ENCODE data around the gene ACAP1. TPM values are rescaled to one million over a fixed set of nuclear protein-coding genes. Genes with fewer than 3 reads are reported as not detected.
"Not testable (repeated sequence)": the region's sequence is repeated elsewhere in the genome, so short reads cannot be mapped to it uniquely, and the experiment has no call there.

ACAP1 gene
- total RNA-seq, 1 donor from 2014 or later: 0.53 TPM

DNA sequence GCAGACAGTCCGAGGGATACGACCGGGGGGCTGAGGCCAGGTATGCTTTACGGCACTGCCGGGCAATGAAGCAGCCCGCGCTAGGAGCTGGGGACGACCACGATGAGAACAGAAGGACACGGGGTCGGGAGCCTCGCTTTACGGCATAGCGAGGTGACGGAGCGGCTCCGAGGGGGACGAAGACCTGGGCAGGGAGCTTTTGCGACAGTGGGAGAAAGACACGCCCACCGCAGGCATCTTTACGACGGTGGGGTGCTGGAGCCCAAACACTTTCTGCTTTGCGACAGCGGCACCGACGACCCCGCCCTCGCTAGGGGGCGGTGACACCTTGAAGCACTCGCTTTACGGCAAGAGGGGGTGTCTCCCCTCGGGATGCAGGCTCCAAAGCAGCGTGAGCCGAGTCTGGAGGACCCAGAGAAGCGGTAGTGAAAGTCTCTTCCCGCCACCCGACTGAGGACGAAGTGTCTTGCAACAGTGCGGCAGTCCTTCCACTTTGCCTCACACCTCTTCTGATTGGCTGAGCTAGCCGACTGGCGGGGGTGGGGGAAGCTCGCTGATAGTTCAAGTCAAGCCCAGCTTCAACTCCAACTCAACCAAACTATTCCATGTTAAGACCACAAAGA lies 6.8 kb upstream of the ACAP1 start:
- peak; percentile 96 for DNase-seq (ENCODE audit: low read depth, low spot score)

DNA sequence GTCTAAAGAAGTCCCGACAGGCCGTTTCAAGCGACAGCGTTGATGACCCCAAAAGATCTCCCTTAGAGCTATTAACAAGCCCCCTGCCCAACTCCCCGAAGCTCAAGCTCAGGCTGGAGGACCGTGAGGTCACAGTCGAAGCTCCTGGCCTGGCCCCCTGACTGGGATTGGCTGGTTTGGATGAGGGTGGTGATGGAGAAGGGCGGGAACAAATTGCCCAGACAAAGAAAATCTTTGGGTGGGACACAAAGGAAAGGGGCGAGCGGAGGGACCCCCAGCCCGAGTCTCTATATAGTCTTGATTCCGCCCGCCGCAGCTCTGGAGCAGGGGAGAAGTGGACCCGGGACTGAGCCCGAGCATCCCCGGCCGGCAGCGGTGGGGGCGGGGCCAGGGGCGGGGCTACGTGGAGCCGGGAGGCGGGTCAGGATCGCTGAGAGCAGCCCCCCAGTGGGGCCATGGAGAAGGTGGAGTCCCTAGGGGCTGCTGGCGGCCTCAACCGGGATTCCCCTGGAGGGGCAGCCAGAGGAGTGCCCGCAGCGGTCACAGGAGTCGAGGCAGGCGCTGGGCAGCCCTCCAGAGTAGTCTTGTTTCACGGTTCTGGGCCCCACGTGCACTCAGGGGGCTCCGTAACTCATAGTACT lies 6.2 kb upstream of the ACAP1 start:
- peak; percentile 40 for DNase-seq (ENCODE audit: low read depth, low spot score)

DNA sequence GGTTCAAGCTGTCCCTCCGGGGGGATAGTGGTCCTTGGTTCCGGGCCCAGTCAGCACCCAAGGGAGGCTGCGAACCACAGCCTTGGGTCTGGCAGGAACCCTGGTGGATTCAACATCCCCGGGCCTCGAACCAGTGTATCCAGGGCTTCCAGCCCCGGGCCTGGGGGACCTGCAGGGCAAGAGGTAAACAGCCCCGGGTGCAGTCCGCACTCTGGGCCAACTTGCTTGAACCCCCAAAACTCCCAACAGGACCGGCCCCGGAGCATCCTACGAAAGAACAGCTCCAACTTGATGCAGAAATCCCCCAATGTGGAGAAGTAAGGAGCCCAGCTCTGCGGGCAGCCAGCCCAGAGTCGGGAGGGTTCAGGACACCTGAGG lies 5.7 kb upstream of the ACAP1 start:
- DNase-seq (ENCODE audit: low read depth, low spot score): no peak

DNA sequence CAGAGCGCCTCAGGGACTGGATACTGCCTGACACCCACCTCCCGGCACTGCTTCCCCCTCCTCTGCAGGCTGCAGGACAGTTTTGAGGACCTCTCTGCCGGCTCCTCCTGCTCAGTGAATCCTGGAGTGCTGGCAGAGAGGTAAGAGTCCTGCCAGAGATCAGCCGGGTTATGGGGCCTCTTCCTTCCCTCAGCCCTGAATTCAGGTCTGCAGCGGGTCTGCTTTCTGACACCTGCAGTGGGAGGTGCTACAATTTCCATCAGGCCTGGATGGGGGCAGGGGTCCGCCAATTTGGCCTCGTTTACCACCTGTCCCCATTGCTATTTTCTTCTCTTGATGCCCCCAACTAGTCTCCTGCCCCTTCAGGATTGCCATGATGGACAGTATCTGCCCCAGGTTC lies 4.2 kb upstream of the ACAP1 start:
- DNase-seq (ENCODE audit: low read depth, low spot score): no peak

DNA sequence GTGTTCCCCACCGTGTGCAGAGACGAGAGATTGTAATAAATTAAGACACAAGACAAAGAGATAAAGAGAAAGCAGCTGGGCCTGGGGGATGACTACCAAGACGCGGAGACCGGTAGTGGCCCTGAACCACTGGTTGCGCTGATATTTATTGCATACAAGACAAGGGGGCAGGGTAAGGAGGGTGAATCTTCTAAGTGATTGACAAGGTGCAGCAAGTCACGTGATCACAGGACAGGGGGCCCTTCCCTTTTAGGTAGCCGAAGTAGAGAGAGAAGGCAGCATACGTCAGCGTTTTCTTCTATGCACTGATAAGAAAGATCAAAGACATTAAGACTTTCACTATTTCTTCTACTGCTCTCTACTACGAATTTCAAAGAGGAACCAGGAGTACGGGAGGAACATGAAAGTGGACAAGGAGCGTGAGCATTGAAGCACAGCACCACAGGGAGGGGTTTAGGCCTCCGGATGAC lies 3.7 kb upstream of the ACAP1 start:
- DNase-seq (ENCODE audit: low read depth, low spot score): not testable (repeated sequence)

DNA sequence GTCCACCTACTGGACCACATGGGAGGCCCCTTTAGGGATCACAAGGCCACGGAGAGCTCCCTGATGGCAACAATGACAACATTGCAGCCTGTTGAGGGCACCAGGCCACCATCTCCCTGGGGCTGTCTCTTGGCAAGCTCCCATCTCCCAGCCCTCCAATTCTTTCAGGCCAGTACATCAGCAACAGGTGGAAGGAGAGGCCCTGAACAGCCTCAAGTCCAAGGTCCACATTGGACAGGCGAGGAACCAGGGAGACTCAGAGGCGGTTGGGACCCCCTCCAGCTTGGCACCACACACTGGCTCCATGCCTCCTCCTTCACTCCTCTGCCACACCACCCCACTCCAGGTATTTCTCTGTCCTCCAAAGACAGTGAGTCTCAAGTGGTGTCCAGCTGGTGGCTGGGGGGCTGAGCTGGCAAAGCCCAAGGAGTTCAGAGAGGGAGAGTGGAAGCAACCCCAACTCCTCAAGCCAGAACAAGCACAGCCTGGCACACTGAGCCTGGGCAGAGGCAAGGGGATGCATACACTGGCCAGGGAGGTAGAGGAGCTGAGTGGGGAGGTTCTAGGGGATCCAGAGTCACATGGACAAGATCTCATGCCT lies 1.3 kb upstream of the ACAP1 start:
- DNase-seq (ENCODE audit: low read depth, low spot score): no peak

DNA sequence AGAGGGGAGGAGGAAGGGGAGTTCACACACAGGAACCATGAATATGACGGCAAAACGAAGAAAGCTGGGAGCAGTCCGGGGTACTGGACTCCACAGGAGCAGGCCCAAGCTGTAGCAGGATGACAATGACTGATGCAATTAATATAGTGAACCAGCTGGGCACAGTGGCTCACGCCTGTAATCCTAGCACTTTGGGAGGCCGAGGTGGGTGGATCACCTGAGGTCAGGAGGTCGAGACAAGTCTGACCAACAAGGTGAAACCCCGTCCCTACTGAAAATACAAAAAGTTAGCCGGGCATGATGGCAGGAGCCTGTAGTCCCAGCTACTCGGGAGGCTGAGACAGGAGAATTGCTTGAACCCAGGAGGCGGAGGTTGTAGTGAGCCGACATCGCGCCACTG lies 564 bp upstream of the ACAP1 start:
- not testable (repeated sequence) for DNase-seq (ENCODE audit: low read depth, low spot score)

DNA sequence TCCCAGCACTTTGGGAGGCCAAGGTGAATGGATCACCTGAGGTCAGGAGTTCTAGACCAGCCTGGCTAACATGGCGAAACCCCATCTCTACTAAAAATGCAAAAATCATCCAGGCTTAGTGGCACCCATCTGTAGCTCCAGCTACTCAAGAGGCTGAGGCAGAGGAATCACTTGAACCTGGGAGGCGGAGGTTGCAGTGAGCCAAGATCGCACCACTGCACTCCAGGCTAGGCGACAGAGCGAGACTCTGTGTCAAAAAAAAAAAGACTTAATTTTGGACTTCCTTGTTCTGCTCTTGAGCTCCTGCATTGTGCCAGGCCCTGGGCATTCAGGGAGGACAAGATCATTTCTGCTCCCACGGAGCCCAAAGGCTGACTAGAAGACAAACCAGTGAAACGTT lies 1.3 kb downstream of the ACAP1 start:
- not testable (repeated sequence) for DNase-seq (ENCODE audit: low read depth, low spot score)

DNA sequence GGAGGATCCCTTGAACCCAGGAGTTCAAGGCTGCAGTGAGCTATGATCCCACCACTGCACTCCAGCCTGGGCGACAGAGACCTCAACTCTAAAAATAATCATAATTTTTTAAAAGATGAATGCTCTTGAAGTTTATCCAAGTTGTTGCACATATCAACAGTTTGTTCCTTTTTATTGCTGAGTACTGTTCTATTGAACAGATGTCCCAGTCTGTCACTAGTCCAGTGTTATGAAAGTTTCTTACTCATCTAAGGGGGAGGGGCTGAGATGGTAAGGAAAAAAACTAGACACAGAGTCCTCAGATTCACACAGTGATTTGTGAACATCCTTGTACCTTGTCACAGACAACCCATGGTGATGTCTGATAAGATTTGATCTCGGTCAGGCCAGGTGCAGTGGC lies 3.9 kb downstream of the ACAP1 start:
- DNase-seq (ENCODE audit: low read depth, low spot score): no peak

DNA sequence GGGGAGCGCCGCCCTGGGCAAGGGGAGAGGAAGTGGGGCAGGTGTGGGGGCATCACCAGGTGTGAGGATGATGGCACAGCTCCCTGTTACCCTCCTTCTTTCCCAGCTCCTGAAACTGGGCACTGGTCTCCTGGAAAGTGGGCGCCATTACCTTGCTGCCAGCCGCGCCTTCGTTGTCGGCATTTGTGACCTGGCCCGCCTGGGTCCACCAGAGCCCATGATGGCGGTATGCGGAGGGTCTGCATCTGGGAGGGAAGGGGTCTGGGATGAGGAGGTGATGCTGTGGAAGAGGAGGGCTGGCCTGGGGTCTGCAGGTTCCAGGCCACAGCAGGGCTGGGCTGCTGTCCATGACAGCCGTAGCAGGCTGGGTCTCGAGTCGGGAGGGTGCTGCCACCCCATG lies 5.5 kb downstream of the ACAP1 start:
- no peak for DNase-seq (ENCODE audit: low read depth, low spot score)

DNA sequence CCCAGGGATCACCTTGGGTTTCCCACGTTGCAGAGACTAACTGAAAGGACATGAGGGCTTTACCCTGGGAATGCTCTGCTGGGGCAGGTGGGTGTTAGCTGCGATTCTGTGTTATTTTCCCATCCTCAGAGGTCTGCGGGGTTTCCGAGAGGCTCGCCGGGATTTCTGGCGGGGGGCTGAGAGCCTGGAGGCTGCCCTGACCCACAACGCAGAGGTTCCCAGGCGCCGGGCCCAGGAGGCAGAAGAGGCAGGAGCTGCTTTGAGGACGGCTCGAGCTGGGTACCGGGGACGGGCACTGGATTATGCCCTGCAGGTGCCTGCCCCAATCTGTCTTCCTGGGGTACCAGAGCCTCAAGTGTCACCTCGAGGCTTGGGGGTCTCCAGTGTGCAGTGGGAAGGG lies 6.9 kb downstream of the ACAP1 start:
- no peak for DNase-seq (ENCODE audit: low read depth, low spot score)

DNA sequence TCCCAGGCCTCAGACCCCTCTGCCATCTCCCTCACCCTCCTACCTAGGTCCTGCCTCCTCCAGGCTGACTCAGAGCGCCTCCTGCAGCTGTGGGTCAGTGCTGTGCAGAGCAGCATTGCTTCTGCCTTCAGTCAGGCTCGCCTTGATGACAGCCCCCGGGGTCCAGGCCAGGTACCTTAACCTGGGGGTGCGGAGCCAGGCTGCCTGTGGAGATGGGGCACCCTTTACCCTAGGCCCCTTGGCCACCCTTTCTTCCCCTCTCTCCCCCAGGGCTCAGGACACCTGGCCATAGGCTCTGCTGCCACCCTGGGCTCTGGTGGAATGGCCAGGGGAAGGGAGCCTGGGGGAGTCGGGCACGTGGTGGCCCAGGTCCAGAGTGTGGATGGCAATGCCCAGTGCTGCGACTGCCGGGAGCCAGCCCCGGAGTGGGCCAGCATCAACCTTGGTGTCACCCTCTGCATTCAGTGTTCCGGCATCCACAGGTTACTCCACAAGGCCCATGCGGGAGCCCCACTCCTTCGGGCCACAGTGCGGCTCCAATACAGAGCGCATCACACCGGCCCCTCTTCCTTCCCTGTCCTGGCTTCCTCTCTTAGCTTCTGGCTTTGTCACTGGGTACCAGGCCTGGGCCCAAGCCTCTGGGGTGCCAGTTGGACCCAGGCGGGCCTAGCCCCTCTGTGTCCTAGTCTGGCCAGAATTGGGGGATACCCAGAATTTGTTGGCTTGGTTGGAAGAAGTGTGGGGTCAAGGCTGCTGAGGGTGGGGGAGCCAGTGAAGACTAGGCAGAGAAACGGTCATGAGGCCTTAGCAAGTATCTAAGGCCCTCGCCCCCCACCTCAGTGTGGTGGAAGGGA lies 10.7 kb downstream of the ACAP1 start:
- DNase-seq (ENCODE audit: low read depth, low spot score): no peak

DNA sequence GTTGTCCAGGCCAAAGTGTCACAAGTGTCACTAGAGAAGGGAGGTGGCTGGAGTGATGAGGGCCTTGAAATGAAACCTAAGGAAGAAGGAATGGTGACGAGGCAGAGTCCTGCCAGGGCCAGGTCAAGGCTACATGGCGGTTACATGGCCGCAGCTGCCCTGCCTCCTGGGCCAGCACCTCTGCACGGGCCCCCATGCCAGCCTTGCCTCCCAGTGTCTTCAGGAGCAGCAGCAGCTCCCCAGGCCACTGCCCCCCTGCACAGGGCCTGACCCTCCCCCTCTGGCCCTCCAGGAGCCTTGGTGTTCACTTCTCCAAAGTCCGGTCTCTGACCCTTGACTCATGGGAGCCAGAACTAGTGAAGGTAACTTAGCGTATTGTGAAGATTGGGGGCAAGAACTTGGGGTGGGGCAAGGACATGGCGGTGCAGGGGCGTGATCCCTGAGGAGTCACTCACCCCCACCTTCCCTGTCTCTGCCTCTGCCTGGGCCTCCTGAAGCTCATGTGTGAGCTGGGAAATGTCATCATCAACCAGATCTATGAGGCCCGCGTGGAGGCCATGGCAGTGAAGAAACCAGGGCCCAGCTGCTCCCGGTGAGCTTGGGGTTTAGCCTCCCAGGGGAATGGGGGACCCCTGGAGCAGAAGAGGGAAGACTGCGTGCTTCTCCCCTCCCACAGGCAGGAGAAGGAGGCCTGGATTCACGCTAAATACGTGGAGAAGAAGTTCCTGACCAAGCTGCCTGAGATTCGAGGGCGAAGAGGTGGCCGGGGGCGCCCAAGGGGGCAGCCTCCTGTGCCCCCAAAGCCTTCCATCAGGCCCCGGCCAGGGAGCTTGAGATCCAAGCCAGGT lies 11.5 kb downstream of the ACAP1 start:
- DNase-seq (ENCODE audit: low read depth, low spot score): no peak

DNA sequence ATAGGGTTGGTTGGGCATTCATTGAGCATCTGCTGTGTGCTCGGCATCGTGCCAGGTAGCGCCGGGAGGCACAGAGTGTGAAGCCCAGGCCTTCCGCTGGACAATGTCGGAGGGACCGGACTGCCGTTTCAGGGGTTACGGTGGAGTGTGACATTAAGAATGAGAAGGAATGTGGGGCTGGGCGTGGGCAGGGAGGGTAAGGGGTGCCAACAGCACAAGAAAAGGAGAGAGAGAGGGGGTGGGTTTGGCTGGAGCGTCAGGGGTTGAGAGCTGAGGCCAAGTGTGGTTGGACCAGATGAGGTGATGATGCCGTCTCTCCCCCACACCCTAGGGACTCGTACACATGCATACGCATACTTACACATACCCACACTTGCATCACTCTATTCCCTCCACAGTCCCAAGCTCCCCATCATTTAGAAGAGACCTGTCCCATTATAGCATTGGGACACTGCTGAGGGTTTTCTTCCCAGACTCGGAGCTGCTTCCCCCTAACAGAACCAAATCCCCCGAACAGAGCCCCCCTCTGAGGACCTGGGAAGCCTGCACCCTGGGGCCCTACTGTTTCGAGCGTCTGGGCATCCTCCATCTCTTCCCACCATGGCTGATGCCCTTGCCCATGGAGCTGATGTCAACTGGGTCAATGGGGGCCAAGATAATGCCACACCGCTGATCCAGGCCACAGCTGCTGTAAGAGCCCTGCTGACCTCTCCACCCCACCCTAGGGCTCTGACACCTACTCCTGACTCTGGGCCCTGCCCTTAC lies 12.3 kb downstream of the ACAP1 start:
- no peak for DNase-seq (ENCODE audit: low read depth, low spot score)

DNA sequence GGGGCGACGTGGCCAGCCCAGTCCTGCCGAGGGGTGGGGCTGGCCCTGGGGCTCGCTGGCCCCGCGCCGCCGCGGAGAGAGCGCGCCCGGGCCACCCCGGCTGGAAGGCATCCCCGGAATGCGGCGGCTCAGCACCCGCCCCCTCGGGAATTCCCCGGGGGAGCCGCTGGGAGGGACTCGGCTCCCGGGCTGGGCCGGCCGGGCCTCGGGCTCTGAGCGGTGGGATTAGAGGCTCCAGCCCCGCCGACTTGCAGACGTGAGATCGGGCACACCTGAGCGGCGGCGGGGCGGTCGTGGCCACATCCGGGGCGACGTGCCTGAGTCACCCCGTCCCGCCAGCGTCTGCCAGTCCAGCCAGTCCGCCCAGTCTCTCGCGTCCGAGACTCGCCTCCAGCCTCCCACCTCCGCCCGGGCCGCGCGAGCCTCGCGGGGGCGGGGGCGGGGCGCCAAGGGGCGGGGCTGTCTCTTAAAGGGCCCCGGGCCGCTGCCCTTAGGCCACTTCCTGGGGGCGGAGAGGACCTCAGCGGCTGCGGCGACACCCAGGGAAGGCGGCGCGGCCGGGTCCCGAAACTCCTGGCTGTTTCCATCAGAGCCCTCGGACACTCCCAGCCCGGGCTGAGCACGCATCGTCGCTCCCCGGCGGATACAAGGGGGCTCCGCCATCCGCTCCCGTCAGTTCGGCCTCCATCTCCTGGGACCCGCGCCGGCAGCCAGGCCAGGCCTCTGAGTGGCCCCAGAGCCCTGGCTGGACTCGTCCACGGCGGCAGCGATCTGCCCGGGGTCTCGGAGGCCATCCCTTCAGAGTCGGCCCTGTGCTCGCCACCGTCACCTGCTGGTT lies 15.6 kb downstream of the ACAP1 start, which contains the start of gene KCTD11:
Gene KCTD11, plus strand, starts transcription at position 498 of the 838 bp plus-strand sequence.
- no peak for DNase-seq (ENCODE audit: low read depth, low spot score)

DNA sequence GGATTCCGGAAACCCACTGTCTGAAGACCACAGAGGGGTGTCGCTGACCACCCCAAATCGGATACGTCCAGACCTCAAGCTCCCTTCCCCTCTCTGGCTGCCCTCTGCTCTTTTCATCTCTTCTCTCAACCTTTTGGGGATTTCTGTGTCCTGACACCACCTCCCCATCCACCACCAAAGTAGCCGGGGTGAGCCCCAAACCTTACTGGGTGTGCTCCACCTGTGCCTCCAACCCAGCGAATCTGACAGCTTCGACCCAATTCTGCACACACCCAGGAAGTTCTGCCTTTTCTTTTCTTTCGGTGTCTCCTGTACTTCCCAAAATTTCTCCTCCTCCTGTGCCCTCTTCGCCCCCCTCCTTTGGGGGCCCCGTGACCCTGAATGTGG lies 16.2 kb downstream of the ACAP1 start:
- DNase-seq (ENCODE audit: low read depth, low spot score): no peak

DNA sequence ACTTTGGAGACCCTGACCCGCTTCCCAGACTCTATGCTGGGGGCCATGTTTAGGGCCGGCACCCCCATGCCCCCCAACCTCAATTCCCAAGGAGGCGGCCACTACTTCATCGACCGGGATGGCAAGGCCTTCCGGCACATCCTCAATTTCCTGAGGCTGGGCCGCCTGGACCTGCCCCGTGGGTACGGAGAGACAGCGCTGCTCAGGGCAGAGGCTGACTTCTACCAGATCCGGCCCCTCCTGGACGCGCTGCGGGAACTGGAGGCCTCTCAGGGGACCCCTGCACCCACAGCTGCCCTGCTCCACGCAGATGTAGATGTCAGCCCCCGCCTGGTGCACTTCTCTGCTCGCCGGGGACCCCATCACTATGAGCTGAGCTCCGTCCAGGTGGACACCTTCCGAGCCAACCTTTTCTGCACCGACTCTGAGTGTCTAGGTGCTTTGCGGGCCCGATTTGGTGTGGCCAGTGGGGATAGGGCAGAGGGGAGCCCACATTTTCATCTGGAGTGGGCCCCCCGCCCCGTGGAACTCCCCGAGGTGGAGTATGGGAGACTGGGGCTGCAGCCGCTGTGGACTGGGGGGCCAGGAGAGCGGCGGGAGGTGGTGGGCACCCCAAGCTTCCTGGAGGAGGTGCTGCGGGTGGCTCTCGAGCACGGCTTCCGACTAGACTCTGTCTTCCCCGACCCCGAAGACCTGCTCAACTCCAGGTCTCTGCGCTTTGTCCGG lies 16.7 kb downstream of the ACAP1 start:
- no peak for DNase-seq (ENCODE audit: low read depth, low spot score)

DNA sequence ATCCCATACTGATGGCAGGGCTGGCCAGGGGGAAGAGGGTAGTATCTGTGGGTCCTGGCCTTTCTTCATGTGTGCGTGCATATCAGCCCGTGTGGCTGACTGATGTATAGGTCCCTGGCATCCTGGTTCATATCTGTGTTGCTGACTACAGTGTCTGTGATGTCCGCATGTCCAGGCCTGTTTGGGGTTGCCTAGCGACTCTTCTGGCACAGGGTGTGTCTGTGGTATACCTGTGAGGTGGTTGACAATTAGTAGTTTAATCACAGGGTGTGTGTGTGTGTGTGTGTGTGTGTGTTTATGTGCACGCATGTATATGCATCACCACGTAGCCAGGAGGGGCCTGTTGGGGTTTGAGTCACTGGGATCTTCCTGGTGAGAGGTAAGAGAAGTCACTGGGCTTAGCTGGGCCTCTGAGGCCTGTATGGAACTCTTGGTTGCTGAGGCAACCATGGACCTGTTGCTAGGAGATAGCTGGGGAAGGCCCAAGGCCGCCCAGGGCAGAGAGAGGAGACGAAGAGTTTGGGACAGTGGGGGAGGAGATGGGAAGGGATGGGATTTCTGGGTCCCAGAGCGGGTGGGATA lies 18.0 kb downstream of the ACAP1 start:
- no peak for DNase-seq (ENCODE audit: low read depth, low spot score)

All from pulmonary artery endothelial cell (primary cell).